Stimulated activated CD8-positive, alpha-beta memory T cell treated with anti-CD3 and anti-CD28 coated beads, Interleukin-2, amount 100 ng/mL, for 1 hour (primary cell): Measurements from ENCODE around the gene CCDC174.
"Not testable (repeated sequence)": the region's sequence is repeated elsewhere in the genome, so short reads cannot be mapped to it uniquely, and the experiment has no call there.

ENCODE experiments used
- DNase-seq, 2 donors: peaks; one replicate each; pipeline ENCODE4 v3.0.0-alpha.2; 2020; ENCODE audit warnings: low read depth in 2 of 2

Gene CCDC174

DNA sequence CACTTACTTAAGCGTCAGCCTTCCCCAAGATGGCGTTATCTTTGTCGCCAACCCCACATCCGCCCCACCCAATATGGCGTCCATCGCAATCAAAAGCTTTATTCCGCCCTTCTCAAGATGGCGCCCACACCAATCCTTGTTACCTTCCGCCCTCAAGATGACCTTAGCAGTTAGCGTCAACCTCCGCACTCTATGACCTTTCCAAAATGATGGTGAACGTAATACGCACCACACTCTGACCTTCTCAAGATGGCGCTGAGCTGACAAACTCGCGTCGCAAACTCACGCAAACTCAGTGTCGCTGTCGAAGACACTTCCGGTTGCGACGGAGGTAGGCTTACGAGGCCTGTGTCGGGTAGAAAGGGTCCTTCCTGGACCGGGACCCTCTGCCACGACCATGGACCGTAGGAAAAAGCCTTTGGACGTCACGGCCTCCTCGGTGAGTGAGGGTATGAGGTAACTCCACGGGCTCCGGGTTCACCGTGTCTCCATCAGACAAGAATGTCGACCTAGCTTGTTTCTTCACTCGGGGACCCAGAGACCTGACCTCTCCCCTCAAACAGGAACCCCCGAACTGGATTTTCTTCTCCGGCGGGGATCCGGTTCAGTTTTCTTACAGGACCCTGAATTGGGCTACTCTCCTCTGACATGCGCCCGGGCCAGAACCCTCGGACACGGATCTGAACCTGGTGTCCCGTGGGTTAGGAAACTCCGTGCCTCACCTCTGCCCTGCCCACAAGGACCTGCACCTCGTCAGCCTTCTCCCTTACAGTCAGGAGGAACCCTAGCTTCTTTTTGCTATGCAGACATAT is at the start of gene CCDC174:
Gene CCDC174, plus strand, starts transcription at position 323 of the 812 bp plus-strand sequence. Its CDS starts 75 bp downstream, at position 398.
- peak; percentile 86 to 90 for DNase-seq

DNA sequence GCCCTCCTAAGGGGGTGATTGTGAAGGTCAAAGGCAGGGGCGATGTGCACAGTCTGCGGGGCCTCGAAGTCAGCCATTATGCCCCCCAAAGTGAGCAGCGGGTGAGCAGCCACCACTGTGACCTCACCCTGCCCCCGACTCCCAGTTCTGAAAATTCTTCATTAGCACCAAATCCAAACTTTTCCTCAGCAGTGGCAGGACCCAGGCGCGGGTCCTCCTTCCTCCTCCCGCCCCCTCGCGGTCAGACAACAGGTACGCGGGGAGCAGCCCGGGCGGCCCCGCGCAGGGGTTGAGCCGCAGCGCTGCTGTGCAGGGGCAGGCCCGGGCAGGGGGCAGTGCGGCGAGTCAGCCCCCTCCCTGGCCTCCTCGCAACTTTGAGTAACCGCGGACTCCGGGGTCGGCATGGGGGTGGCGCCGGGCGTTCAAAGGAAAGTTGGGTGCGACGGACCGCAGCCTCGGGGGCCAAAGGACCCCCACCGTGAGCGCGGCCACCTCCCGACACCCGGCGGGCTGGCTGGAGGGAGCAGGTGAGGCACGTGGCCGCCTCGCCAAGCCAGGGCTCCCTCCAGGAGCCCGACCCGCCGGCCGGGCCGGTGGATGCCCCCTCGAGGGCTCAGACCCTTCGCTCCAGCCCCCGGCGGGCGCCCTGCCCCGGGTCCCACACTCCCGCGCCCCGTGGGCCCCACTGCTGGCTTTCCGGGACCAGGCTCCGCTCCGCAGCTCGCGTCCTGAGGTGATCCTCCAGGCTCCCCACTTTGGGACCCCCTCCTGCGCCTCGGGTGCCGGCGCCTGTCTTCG is 49.4 kb upstream of the CCDC174 start:
- DNase-seq: no peak

DNA sequence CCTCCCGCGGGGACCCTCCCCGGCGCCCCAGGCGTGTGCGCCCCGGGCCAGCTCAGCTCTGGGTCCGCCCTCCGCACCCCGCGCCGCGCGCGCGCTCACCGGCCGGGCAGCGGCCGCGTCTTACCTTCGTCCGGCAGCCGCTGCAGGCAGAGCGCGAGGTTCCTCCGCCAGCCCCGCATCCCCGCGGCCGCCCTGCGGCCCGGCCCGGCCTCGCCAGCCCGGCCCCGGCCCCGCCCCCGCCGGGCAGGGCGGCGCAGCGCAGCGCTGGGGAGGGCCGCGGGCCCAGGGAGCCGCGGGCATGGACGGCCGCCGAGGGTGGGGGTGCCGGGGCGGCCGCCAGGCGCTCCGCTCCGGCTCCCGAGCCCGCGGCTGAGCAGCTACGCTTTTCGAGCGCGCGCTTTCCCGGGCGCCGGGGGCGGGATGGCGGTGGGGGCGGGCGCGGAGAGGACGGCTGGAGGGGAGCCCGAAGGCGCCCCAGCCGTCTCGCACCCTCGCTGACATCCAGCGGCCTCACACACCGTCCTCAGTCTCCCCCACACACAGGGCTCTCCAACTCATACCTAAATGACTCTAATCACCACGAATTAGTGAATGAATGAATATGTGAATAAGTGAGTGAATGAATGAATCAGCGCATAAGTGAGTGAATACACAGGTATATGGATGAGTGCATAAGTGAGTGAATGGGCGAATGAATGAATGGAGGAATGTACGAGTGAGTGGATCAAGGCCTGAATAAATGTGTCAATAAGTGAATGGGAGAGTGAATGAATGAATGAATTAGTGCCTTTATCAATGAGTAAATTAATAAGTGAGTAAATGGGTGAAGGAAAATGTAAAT is 48.5 kb upstream of the CCDC174 start:
- no peak for DNase-seq

DNA sequence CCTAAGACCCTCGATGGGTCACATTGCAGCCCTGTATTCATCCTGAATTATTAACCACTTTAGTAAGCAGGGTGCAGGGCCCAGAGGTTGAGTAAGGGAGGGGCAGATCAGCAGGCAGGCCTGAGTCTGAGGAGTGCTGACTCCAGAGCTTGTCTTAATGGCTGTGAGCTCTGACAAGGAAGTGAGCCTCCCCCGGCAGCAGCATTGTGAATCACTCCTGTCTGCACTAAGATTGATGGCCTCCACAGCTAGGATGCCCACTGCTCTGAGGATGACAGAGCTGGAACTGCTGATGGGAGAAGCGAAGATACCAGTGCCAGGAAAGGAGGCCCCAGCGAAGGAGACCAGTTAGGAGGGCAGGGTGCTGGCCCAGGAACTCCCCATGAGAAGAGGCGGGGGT is 46.5 kb upstream of the CCDC174 start:
- DNase-seq: no peak

DNA sequence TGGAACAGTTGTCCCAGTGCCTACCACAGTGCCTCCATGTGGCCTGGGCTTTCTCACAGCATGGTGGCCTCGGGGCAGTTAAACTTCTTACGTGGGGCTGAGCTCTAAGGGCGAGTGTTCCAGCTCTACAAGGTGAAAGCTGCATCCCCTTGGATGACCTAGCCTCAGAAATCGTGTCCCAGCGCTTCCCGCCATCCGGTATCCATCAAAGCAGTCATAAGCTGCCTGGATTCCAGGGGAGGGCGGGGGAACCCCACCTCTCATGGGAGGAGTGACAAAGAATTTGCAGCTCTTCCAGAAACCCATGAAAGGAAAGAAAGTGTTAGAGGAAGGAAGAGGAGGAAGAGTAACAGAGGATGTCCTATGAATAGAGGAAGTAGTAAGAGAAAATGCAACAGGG is 45.8 kb upstream of the CCDC174 start:
- DNase-seq: no peak

DNA sequence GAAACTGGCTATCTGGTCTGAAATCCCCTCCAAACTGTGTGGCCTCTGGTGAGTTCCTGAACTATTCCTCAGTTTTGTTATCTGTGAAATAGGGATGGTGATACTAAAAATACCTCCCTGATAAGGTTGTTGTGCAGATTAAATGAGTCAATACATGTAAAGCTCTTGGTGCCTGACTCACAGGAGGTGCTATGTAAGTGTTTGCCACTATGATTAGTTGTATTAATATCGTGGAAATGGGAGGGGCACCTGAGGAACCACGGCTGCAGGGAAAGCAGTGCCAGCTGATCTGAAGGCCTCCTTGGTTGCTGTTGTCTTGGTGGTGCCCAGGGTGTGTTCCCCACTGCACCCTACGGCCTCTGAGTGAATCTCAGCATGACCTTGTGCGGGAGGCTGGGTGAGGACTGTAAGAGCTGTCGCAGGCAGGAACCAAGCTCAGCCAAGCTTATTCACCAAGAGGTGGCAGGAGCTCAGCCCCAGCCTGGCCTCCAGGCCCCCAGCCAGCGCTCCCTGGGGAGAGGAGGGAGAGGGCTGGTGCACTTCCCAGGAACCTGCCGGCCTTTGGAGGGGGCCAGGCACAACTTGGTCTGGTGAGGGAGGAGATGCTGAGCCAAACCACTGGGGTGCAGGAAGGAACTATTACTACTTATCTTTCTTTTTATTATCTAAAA is 44.8 kb upstream of the CCDC174 start:
- no peak for DNase-seq

DNA sequence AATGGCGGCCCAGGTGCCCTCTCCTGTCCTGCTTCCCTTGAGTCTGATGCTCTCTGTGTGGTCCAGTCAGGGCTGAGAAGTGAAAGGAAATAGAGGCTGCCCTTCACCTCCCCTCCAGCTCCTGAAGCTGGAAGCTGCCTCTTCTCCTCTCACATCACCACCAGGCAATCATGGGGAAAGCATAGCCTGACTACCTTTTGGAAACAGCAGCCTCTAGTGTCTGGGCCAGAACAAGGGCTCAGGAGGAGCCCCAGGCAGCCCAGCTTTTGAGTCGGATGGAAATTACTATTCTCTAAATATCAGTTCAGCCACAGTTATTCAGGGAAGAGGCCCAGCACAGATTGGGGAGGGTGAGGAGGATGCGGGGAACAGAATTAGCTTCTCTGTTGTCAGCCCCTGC is 43.3 kb upstream of the CCDC174 start:
- no peak for DNase-seq

DNA sequence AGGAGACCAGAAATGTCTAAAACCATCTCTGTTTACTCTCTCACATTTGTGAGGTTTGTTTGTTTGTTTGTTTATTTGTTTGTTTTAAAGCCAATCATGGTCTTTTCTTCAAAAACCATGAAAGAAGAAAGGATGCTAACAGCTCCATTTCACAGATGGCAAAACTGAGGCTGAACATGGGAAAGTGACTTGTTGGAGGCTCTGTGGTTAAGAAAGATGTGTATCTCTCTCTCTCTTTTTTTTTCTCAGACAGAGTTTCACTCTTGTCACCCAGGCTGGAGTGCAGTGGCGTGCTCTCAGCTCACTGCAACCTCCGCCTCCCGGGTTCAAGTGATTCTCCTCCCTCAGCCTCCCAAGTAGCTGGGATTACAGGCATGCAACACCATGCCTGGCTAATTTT is 42.5 kb upstream of the CCDC174 start:
- DNase-seq: not testable (repeated sequence)

DNA sequence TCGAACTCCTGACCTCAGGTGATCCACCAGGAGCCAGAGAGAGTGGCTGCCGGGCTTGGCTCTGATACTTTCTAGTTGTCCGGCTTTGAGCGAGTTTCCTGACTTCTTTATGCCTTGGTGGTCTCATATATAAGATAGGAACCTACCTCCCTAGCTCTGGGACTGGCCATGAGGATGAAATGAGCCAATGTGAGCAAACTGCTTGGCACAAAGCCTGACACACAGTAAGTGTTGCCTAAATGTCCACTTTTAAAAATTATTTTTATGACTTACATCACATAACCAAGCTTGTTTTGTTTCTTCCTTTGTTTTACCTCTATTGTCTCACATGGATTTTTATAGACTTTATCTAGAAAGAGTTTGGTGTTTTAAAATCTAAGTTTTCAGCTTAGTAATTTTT is 42.1 kb upstream of the CCDC174 start:
- DNase-seq: no peak

DNA sequence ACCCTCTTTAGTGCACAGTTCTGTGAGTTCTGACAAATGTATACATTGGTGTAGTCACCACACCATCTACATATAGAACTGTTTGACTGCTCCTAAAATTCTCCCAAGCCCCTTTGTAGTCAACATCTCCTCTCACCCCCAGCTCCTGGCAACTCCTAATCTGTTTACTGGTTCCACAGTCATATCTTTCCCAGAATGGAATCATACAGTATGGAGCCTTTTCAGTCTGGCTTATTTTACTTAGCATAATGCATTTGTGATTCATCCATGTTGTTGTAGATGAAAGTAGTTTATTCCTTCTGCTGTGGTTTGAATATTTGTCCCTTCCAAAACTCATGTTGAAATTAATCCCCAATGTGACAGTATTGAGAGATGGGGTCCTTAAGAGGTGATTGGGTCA is 41.6 kb upstream of the CCDC174 start:
- DNase-seq: no peak

DNA sequence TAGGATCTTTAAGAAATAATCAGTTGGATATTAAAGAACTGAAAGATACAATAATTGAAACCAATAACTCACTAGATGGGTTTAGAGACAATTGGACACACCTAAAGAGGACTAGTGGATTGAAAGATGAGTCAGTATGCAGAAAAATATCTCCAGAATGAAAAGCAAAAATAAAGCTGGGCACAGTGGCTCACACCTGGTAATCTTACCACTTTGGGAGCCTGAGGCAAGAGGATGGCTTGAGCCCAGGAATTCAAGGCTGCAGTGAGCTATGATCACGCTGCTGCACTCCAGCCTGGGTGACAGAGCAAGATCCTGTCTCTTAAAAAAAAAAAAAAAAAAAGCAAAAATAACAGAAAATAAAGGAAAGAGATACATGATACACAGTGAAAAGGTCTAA is 37.4 kb upstream of the CCDC174 start:
- DNase-seq: no peak

DNA sequence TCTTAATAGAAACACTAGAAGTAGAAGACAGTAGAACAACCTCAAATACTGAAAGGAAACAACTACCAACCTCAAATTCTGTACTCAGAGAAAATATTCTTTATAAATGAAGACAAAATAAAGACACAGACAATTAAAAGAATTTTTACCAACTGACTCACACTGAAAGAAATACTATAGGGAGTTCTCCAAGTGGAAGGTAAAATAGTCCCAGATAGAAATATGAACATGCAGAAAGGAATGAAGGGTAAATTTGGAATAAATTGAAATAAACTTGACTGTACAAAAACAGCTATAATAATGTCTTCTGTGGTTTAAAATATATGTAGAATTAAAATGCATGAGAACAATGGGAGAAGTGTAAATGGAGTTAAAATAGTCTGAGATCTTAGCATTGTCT is 36.7 kb upstream of the CCDC174 start:
- no peak for DNase-seq

DNA sequence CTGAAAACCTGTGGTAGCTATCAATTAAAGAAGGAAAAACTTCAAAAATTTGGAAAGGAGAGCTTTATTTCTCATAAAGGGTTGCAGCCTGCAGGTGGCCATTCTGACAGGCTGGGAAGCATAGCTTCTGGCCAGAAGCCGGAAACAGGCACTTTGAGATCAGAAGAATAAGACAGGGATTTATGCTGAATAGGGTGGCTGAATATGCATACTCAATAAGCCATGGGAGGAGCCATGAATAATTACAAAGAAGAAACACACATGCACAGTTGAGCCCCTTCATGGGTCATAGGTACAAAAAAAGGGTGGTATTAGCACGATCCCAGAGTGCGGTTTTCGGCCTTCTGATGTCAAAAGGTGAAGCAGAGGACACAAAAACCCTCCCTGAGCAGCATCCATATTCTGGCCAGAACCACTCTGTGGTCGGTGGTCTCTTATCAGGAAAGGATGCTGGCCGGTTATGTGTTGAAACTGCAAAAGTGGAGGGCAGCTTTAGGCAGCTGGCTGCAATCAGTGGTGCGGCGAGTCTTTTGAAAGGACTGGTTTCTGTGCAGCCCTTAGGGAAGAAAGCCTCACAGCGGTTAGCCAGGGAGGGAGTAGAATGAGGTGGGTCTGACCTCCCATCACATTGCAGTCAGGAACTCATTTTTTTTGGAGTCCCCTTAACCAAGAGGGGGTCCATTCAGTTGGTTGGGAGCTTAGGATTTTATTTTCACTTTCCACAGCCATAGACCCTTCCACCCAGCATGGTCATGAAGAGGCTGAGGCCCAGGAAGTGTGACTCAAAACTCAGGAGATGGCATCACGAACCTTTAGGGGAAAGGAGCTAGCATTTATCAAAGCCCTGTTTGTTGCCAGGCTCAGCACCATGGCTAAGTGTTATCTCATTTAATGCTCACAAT is 34.7 kb upstream of the CCDC174 start:
- no peak for DNase-seq

DNA sequence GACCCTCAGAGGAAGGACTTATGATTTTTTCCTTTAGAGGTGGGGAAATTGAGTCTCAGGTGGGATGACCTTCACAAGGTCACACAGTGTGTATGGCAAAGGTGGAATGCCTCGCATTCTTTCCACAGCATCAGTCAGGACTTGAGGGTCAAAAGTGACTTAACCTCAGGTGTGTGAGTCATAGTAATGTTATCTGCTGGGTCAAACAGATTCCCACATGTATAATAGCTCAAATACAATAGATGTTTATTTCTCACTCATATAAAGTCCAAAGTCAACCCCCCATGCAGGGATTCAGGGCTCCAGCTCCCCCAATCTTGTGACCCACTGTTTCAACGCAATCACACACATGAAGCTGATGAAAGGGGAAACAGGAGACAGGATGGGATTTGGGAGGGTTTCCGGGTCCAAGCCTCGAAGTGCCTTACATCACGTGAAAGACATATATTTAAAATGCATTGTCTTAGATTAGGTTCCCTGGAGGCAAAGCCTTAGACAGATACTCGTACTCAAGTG is 34.0 kb upstream of the CCDC174 start:
- no peak for DNase-seq

DNA sequence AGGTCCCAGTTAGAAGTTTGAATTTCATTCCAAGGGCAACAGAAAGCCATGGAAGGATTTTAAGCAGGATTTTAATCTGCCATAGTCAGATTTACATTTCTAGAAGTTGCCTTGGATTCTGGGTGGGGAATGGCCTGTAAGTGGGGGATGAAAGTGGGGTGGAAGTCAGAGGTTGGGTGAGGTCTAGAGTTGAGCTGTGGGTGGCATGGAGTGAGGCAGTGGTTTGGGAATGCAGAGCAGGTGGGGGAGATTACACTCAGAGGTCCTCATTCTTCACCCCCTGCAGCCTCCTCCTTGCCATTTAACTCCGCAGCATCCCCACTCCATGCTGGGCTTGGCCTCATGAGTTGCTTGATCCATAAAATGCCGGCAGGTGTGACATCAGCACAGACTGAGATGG is 32.0 kb upstream of the CCDC174 start:
- no peak for DNase-seq

DNA sequence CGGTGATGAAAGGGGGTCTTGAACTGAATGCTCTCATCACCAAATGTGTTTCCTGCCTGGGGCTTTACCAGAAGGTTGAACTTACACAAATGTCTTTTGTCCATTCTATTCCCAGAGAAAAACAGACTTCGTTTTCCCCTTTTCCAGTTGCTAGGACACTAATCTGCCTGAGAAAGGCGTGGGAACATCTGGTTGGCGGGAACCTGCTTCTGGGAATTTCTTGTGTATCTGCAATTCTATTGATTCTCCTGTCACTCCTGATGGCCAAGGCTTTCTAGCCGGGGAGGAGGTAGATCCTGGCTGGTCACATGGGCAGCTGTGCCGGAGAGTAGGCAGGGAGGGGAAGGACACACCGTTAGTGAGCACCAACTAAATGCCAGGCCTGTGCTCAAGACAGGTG is 31.1 kb upstream of the CCDC174 start:
- no peak for DNase-seq

DNA sequence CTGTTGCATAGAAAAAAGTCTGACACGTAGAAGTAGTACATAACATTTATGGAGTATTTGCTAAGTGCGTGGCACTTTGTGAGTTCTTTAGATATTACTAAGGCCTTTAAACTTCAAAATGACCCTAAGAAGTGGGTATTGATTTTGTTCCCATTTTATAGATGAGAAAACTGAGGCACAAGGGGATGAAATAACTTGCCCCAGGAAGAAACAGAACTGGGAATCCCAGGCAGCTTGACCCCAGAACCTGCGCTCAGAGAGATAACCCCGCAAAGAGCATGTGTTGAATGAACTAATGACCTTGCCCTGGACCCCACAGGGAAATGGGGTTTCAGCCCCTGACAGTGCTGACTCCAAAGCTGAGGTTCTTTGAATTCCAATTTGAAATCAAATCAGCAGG is 30.5 kb upstream of the CCDC174 start:
- no peak for DNase-seq

DNA sequence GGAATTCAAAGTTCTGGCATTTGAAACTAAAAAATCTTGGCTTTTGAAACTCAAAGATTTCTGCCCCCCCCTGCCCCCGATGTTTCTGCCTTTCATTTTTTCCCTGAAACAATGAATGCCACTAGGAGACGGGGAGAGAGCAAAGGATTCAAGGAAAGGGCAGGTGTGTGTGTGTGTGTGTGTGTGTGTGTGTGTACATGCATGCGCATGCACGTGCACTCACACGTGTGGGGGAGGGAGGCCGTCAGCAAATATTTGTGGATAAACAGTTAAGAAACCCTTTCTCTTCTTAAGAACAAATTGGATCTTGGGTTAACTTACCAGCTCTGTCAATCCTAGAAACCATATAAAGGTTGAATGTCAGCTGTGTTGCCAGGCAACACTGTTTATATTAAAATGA is 29.2 kb upstream of the CCDC174 start:
- DNase-seq: no peak

DNA sequence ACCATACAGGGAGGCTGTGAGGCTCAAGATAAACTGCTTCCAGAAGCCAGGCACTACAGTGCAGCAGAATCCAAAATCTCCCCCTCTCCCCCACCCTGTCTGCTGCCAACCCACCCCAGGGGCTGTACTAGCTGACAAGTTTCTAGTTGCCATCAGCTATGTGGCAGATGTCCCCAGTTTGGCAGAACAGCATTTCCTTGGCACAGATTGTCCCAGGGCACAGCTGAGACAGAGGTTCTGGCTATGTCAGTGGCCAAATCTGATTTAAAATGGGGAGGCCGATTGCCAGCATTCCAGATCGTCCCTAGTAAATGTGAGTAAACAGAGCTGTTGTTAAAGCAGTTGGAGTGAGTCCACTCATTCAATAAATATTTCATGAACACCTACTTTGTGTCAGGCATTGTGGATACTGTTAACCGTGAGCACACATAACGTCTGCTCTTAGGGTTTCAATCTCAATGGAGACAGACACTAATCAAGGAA is 28.0 kb upstream of the CCDC174 start:
- no peak for DNase-seq

DNA sequence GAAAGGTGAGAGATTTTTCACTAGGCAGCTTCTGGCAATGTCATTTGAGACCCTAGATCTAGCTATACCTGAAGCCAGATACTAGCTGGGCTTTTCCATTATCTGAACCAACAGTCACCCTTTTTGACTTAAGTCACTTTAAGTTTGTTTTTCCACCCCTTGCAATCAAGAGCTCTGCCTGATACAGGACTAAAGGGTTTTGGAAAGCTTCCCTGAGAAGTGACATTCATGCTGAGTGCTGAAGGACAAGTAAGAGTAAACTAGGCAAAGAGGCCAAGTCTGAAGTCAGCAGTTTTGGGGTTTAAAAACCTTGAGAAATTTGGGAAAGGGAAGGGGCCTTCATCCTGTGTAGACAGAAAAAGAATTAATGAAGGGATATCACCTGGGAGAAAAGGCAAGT is 27.1 kb upstream of the CCDC174 start:
- DNase-seq: no peak
